HG03280 (cell line): ENCODE data around the gene SLC38A2.
"Not testable (repeated sequence)": the region's sequence is repeated elsewhere in the genome, so short reads cannot be mapped to it uniquely, and the experiment has no call there.

ENCODE experiments used
- ATAC-seq: cut with Tn5 transposase; IDR thresholded peaks from one replicate; pipeline ENCODE4 v1.9.1; 2021; ENCODE audit warnings: mild to moderate bottlenecking, moderate library complexity; ENCODE audit not compliant: unreplicated experiment

SLC38A2 gene

DNA sequence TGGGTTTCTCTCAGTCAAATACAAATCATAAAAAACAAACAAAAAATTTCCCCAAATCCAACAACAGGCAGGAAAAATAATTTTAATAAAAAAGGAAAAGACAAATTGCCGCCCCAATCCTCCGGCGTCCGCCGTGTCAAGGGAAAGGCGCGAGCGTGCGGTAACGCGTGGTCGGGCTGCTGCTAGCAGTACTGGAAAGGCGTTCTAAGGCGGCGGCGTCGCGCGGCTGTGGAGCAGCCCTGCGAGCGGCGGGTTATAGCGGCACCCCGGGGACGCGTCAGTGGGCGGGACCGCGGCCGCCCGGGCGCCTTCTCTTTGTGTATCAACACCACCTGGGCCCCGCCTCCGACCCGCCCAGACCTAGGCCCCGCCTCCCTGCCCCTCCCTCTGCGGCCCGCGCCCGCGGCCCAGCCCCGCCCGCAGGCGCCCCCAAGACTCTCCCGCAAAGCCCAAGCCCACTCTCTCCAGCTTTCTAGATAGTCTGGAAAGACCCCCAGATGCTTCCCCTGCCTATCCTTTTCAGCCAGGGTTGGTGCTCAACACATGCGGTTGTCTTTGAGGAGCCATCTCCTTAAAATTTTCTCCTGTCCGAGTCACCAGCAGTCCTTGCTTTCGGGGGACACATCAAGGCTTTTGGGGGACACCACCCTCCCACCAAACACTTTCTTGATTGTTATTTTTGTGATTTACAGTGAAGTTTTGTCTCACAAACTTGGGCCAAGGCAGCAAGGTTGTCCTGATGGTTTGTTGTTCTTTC is at the start of gene SLC38A2:
SLC38A2 (minus strand) TSS at position 230 of the 757 bp plus-strand sequence. CDS start 1,480 bp downstream, outside the sequence.
- peak; percentile 91 for ATAC-seq

DNA sequence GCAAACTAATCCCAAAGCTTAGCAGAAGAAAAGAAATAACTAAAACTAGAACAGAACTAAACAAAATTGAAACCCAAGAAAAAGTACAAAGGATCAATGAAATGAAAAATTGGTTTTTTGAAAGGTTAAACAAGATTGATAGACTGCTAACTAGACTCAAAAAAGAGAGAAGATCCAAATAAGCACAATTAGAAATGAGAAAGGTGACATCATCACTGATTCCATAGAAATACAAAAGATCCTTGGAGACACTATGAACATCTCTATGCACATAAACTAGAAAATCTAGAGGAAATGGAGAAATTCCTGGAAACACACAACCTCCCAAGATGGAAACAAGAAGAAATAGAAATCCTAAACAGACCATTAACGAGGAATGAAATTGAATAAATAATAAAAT is 47.1 kb upstream of the SLC38A2 start:
- ATAC-seq: no peak

DNA sequence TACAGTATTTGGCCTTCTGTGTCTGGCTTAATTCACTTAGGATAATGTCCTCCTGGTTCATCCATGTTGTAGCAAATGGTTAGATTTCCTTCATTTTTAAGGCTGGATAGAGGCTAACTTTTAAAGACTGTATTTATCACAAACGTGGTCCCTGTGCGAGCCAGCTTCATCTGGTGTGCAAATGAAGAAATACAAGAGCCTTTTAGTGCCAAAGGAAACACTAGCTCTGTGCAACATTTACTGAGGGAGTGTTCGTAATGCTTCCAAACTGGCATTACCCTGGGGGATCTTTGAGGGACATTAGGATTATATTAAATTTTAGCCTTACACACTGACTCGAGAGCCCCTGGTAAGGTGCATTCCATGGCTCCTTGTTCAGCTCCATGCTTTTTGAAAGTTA is 43.0 kb upstream of the SLC38A2 start:
- ATAC-seq: no peak

DNA sequence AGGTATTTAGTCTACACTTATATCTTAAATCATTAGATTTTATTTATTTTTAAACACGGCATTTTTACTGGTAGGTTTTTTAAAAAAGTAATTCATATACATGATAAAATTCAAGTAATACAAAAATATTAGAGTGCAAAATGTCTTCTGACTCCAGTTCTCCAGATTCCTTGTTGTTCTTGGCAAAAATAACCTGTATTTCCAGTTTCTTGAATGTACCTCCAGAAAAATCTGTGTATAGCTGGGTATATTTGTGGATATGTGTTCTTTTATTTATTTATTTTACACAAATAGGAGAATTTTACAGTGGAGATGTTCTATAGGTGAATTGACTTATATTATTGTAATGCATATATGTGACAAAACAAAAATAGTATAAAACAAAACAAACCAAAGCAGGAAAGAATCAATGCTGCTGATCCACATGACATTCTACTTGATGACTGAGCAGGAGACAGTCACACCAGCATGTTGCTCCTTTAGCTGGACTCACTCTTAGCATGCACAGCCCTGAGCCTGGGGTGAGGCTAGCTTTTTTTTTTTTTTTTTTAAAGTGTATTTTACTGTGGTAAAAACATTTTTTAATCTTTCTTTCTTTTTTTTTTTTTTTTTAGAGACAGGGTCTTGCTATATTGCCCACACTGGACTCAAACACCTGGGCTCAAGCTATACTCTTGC is 42.2 kb upstream of the SLC38A2 start:
- ATAC-seq: no peak

DNA sequence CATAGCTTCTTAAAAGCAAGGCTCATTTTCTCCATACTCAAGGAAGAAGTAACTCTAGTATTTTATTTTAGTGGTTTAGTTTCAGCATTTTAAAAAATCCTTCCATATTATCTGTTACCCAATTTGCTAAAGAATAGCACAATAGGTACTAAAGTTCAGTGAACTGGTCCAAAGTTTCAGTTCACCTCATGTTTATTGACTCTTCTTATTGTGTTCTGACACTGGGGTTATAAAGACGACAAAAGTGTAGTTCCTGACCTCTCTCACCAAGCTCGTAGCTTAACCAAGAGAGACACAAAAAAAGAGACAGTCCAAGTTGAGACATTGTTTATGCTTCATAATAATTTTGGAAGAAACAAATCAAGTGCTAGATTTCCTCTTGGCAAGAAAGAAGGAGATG is 40.8 kb upstream of the SLC38A2 start:
- ATAC-seq: no peak

DNA sequence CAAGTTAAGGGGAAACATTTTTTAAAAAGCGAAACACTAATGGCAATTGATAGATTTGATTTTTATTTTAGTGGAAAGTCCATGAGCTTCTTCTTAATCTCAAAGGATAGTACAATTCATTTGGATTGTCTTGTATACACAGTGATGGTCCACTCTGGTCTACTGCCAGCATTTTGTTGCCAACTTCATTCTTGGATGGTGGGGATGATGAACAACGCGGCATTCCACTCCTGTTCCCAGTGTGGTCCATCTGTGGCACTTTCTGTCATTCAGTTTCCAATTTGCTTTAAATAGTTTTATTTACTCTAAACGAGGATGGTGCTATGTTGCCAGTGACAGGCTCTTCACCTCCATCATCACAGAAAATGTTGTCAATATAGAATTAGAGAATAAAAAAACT is 40.3 kb upstream of the SLC38A2 start:
- no peak for ATAC-seq

DNA sequence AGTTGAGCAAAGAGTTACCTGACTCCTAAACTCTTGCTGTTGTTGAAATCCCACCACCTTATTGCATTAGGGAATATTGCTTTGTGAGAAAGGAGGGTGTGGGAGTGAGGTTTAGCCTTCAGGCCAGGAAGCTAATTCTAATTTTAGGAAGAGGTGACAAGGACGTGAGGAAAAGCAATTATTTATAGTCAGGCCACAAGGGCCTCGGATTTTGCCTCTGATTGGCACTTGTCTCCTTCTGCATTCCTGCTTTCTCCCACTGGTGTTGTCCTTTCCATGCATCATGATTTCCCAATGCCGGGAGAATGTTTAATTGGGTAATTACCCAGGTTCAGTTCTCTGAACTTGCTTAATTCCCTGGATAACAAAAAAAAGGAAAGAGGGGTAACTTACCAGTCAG is 37.9 kb upstream of the SLC38A2 start:
- no peak for ATAC-seq

DNA sequence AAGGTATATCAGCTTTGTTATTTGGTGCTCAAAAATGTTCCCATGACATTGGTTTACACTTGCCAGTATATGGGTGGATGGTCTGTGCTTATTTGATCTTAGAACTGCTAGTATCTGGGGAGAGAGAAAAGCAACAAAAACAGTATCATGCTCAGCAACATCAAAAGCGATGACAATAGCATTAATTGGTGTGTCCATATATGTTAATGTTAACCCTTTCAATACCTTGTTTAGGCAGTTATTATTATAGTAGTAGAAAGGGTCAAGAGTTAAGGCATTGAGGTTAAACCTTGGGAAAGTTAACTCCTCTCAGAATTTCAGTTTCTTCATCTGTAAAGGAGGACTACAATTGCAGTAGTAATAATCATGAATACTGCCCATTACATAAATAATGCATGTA is 37.4 kb upstream of the SLC38A2 start:
- ATAC-seq: no peak

DNA sequence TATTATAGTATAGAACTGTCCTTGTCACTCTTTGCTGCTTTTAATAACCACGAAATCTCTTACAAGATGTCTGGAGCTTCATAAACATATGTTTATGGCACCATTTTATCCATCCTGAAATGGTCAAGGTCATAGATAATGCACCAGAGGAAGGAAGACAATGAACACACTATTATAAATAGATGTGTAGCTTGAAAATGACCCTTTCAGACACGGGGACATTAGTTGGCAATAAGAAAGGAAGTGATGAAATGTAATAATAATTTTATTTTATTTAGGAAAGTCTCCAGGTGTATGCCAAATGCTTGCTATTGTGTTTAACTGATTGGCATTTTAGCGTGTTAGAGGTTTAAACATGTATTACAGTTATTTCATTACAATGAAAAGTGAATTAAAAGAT is 36.8 kb upstream of the SLC38A2 start:
- no peak for ATAC-seq

DNA sequence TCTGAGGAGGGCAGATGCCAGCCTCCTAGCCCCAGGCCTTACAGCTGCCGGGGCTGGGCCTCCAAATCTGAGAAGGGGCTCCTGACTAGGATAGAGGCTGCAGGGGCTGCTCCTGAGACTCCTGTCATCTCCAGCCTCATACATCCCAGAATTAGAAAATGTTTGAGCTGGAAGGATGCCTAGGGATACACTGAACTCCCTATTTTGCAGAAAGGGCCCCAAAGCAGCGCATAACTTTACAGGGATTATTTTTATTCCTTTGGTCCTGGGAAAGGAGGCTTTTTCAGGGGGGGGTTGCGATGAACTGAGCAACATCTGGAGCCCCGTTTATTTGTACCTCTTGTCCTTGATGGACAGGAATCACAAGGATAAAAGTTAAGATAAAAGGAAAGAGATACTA is 35.9 kb upstream of the SLC38A2 start:
- no peak for ATAC-seq

DNA sequence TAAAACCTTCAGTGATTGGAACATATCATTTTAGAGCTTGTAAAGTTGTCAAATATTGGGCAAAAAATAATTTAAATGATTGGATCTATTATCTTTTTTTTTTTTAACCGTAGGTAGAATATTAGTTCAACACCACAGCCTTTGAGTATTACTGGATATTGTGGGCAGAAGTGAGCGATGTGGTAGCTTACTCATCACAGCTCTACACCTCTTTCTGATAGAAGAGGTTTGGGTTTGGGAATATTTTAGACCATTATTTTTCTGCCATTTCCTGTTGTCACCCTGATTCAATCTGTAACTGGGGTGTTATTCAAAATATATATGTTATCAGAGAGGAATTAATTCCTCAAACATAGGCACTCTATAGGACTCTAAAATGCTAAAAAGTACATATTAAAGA is 34.8 kb upstream of the SLC38A2 start:
- no peak for ATAC-seq

DNA sequence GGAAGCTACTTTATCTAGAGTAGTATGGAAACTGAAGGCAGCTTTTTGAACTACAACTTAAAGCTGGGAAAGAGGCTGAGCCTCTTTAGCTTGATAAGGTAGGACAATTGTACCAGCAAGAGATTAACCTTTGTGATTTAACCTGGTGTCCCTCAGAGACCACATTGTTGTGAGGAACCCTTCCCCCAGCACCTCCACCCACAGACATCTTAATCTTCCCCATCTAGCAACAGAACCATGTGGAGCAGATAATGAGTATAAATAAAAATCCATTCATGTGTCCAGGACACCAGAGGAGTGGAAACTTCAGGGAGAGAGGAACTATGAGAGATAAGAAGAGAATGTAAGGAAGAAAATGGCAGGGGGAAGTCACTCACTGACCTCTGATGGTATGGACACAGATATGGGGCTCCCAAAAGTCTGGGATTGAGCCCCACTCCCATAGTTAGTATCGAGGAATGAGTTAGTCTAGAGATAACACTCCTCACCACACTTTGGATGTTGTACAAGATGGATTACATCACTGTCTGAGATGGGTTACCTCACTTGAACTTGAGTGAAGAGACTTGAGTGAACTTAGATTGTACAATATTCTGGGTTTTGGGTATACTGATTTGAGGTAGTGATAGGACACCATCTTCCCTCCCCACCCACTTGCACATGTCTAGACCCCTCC is 33.9 kb upstream of the SLC38A2 start:
- ATAC-seq: no peak

DNA sequence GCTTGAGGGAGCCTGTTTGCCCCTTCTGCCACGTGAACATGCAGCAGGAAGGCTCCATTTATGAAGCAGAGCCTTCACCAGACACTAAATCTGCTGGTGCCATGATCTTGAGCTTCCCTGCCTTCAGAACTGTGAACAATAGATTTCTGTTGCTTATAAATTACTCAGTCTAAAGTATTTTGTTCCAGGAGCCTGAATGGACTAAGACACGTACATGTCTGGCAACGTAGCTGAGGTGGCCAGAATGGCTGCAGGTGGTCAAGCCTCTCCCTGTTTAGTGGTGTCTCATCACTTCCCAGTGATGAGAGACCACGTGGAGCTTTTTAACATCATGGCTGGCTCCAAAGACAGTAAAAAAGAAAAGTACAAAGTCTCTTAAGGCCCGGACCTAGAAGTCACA is 32.2 kb upstream of the SLC38A2 start:
- ATAC-seq: peak; percentile 7

DNA sequence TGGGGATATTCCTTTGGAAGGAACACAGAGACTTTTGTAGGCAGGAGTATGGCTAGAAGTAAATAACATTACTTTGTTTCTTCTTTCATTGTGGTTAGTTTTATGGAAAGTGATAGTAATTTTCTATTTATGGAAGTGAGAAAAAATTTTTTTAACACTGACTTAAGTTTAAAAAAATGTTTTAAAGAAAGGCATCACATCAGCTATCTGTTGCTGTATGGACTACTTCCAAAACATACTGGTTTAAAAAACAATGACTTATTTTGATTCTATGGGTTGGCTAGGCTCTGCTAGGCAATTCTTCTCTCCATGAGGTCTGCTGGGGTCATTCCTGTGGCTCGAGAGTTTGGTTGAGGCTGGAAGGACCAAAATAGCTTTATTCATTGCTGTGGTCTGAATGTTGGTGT is 31.7 kb upstream of the SLC38A2 start:
- ATAC-seq: peak; percentile 48

DNA sequence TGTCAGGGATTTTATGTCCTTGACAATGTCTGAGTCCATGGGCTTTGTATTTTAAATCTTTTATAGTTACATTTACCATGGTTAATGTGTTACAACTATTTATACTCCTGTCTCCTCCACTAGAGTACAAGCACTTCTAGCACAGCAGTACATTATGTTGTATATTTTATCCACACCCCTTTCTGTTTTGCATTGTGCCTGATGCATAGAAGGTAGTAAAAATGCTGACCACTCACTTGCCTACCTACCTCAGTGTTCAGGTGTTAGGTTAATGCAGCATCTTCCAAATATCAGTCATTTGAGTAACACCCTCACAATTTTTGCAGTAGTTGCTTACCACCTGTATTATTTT is 31.1 kb upstream of the SLC38A2 start:
- no peak for ATAC-seq

DNA sequence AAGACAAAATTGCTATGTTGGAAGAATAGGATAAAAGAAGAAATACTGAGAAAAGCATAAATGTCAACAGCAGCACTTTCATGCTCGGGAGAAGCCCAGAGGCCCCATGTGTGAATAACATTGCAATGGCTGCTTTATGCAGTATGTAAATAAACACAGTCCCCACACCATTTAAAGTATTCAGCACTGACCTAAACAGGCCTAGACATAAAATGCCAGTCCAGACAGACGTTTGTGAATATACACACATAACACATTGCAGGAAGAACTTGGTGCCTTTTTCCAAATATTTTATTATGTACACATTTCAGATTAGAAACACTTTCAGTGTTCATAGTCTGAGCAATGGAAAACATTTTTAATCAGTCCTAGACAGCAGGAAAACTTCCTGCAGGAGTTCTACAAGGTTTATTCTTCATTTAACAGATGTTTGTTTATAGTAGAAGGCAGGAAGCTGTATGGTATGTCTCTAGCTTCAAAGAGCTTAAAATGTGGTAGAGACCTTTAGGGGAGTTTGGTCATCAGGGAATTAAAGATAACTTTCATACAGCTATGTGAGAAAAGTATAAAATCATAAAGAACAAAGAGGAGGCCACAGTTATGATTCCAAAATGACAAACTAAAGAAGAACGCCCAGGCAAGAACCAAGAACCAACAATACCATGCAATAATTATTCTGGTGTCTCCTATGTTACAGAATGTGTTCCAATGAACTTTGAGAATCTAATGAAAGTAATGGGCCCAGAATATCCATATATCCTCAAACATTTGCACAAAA is 30.6 kb upstream of the SLC38A2 start:
- ATAC-seq: no peak

DNA sequence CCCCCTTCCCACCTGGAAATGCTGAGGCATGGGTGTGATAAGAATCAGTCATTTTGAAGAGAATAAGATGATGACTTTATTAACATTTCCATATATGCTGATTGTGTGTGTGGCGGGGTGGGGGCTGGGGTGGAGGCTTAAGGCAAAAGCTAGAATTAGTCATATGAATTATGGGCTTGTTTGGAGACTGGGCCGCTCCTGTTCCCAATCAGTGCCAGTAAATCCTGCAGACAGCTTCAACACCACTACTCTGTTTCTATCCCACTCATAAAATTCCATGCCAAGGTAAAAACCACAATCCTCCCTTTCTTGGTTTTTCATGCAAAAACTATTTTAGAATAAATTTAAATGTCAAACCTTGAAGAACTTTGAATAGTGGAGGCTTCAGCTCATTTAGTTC is 29.9 kb upstream of the SLC38A2 start:
- ATAC-seq: no peak

DNA sequence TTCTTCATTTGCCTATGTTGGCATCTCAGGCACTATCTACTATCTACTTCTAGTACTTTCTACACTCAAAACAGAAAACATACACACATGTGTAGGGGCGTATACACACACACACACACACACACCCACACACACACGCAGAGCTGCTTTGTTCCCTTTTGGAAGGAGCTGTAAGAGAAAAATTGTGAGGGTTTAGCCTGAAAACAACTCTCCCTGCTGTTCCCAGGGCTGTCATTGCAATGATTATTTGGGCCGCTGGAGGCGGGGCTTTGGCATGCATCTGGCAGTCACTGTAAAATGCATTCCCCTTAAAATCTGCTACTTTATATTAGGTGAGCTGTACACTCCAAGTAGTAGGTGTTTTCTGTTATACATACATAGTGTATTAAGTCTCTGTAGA is 29.1 kb upstream of the SLC38A2 start:
- ATAC-seq: no peak

DNA sequence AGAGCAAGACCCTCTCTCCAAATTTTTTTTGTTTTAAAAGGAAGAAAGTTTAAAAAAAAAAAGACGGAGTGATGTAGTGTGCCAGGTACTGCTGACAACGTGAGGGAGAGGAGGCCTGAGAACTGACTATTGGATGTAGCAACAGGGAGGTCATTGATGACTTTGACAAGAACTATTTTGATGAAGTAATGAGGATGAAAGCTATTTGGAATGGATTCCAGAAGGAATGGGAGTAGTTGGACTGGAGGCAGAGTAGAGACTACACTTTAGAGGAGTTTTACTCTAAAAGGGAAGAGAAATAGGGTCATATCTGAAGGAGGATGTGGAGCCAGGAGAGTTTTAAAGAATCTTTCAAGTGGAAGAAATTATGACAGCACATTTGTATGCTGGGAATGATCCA is 27.8 kb upstream of the SLC38A2 start:
- no peak for ATAC-seq

DNA sequence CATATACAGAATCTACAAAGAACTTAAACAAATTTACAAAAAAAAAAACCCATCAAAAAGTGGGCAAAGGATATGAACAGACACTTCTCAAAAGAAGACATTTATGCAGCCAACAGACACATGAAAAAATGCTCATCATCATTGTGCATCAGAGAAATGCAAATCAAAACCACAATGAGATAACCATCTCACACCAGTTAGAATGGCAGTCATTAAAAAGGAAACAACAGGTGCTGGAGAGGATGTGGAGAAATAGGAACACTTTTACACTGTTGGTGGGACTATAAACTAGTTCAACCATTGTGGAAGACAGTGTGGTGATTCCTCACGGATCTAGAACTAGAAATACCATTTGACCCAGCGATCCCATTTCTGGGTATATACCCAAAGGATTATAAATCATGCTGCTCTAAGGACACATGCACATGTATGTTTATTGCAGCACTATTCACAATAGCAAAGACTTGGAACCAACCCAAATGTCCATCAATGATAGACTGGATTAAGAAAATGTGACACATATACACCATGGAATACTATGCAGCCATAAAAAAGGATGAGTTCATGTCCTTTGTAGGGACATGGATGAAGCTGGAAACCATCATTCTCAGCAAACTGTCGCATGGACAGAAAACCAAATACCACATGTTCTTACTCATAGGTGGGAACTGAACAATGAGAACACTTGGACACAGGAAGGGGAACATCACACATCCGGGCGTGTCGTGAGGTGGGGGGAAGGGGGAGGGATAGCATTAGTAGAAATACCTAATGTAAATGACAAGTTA is 27.1 kb upstream of the SLC38A2 start:
- not testable (repeated sequence) for ATAC-seq

DNA sequence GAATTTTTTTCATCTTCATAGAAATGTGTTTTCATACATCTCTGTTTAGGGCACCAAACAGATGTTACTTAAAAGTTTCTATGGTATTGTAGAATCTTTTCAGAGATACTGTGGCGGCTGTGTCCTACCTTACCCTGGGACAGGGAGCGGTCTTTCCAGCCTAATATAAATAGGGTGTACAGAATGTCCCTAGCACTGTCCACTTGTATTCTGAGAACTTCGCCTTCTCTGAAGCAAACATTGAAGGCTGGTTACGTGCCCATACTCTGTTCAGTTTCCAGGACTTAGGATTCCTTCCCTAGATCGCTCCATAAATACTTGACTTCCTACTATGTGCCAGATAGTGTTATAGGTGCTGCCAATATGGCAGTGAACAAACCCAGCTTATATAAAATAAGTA is 24.3 kb upstream of the SLC38A2 start:
- no peak for ATAC-seq
